ENCODE data around the gene EXOSC9.
"Not testable (repeated sequence)": the region's sequence is repeated elsewhere in the genome, so short reads cannot be mapped to it uniquely, and the experiment has no call there.

EXOSC9 gene
- 19.5 to 68.1 (median 31.3) reads per million in 17 experiments for total RNA-seq

GRCh38 chr4:121800961-121801714 is at the start of gene EXOSC9:
Gene EXOSC9, plus strand, starts transcription at chr4:121801323. Its CDS starts 102 bp downstream, at chr4:121801425.
- DNase-seq: peak; percentile 97 to 98 (median 98)

- DNase-seq: not testable (repeated sequence)
Observed at GRCh38 chr4:121752142-121752541, 49.0 kb upstream of the EXOSC9 start.

GRCh38 chr4:121758925-121759568 is 42.1 kb upstream of the EXOSC9 start:
- DNase-seq: no peak

- peak in 2 of 4 experiments; percentile 3 to 9 for DNase-seq
Observed at GRCh38 chr4:121760205-121760604, 40.9 kb upstream of the EXOSC9 start.

GRCh38 chr4:121764303-121764701 is 36.8 kb upstream of the EXOSC9 start:
- no peak for DNase-seq

GRCh38 chr4:121764702-121765367 is 36.3 kb upstream of the EXOSC9 start, which contains the start of gene SMIM43:
Gene SMIM43, minus strand, starts transcription at chr4:121765164. Its CDS starts 59 bp downstream, at chr4:121765105.
- DNase-seq: peak in 1 of 4 experiments; percentile 6

- no peak for DNase-seq
Observed at GRCh38 chr4:121765368-121765705, 35.8 kb upstream of the EXOSC9 start.

- no peak for DNase-seq
Observed at GRCh38 chr4:121765971-121766538, 35.1 kb upstream of the EXOSC9 start.

GRCh38 chr4:121767166-121767565 is 34.0 kb upstream of the EXOSC9 start:
- DNase-seq: no peak

GRCh38 chr4:121769341-121769740 is 31.8 kb upstream of the EXOSC9 start:
- DNase-seq: no peak

GRCh38 chr4:121771869-121772268 is 29.3 kb upstream of the EXOSC9 start:
- no peak for DNase-seq

GRCh38 chr4:121773883-121774282 is 27.2 kb upstream of the EXOSC9 start:
- DNase-seq: no peak

GRCh38 chr4:121776610-121777401 is 24.3 kb upstream of the EXOSC9 start:
- DNase-seq: no peak

- DNase-seq: no peak
Observed at GRCh38 chr4:121777625-121778024, 23.5 kb upstream of the EXOSC9 start.

GRCh38 chr4:121778991-121779628 is 22.0 kb upstream of the EXOSC9 start:
- DNase-seq: no peak

GRCh38 chr4:121783210-121783609 is 17.9 kb upstream of the EXOSC9 start:
- peak in 1 of 4 experiments; percentile 25 for DNase-seq

- no peak for DNase-seq
Observed at GRCh38 chr4:121784401-121784800, 16.7 kb upstream of the EXOSC9 start.

- DNase-seq: no peak
Observed at GRCh38 chr4:121784975-121785374, 16.1 kb upstream of the EXOSC9 start.

- no peak for DNase-seq
Observed at GRCh38 chr4:121785479-121785878, 15.6 kb upstream of the EXOSC9 start.

GRCh38 chr4:121786221-121786620 is 14.9 kb upstream of the EXOSC9 start:
- no peak for DNase-seq

GRCh38 chr4:121788896-121789295 is 12.2 kb upstream of the EXOSC9 start:
- DNase-seq: no peak

GRCh38 chr4:121789455-121789854 is 11.7 kb upstream of the EXOSC9 start:
- DNase-seq: no peak
